ENCODE data around the gene PCBD1. TPM values are rescaled to one million over a fixed set of nuclear protein-coding genes. Genes with fewer than 3 reads are reported as not detected.

Gene PCBD1
- total RNA-seq, 1 donor from 2014 or later = 162 TPM

DNA sequence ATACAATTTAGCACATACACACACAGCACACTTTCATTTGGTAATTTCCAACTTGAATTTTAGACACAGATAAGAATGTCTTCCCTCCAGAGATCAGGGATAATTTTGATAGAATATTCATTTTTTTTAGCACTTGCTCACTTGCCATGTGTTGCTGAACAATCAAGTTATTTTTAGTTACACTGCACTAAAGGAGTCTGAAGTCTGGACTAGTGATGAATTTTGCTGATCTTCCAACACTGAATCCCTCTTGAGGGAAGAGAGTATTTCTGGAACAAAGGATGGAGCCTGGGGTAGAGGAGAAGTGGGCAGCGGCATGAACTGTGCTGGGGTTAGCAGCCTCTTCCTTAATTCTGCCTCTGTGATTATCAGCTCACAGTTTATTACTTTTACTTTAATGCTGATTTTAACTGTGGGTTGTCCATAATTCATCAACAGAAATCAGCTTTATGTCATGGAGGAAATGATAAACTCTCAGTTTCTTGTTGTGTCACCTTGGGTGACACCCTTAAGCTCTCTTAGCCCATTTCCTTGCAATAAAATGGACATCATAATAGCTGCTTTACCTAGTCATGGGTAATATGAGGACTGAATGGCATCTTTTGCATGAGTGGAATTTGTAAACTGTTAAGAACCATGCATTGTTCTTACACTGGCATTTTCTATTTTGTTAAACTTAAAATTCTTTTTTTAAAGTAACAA lies 40.6 kb downstream of the PCBD1 start:
- Mint-ChIP-seq H3K4me1 (ENCODE audit: low read depth) (peaks cover 53% of the 10 kb centered on the region), H3K27ac (no peak overlapping the region), H3K27me3 (no peaks in the 10 kb centered on the region), H3K9me3 (ENCODE audit: low read depth) (no peaks in the 10 kb centered on the region), H3K4me3 (ENCODE audit: low read depth) (no peak overlapping the region), H3K36me3 (ENCODE audit: insufficient read depth) (peaks cover 31% of the 10 kb centered on the region)
- no peak for DNase-seq (ENCODE audit: low spot score, unreplicated experiment)
- TF ChIP-seq, protein P1, sequence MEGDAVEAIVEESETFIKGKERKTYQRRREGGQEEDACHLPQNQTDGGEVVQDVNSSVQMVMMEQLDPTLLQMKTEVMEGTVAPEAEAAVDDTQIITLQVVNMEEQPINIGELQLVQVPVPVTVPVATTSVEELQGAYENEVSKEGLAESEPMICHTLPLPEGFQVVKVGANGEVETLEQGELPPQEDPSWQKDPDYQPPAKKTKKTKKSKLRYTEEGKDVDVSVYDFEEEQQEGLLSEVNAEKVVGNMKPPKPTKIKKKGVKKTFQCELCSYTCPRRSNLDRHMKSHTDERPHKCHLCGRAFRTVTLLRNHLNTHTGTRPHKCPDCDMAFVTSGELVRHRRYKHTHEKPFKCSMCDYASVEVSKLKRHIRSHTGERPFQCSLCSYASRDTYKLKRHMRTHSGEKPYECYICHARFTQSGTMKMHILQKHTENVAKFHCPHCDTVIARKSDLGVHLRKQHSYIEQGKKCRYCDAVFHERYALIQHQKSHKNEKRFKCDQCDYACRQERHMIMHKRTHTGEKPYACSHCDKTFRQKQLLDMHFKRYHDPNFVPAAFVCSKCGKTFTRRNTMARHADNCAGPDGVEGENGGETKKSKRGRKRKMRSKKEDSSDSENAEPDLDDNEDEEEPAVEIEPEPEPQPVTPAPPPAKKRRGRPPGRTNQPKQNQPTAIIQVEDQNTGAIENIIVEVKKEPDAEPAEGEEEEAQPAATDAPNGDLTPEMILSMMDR (IDR thresholded peaks at IDR 0.05; ENCODE audit: unreplicated experiment) = no peak

DNA sequence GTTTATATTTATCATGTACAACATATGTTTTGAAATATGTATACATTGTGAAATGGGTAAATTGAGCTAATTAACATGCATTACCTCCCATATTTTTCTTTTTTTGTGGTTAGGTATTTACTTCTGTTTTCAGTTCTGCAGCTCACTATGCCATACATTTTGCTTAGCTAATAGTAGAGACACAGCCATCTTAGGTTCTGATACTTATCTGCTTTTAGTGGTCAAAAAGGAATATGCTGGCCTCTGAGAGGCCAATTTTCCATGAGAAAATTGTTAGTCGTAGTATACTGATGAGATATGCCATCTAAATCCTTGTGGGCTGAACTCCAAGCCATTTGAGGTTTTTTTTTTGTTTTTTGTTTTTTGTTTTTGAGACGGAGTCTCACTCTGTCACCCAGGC lies 41.6 kb downstream of the PCBD1 start:
- Mint-ChIP-seq H3K36me3 (ENCODE audit: insufficient read depth) (peaks cover 39% of the 10 kb centered on the region), H3K9me3 (ENCODE audit: low read depth) (peaks cover 3% of the 10 kb centered on the region), H3K27ac (no peak overlapping the region), H3K4me1 (ENCODE audit: low read depth) (peaks cover 43% of the 10 kb centered on the region), H3K4me3 (ENCODE audit: low read depth) (no peak overlapping the region), H3K27me3 (no peaks in the 10 kb centered on the region)
- no peak for DNase-seq (ENCODE audit: low spot score, unreplicated experiment)
- TF ChIP-seq, protein P1 (IDR thresholded peaks at IDR 0.05; ENCODE audit: unreplicated experiment) = no peak

GRCh38 chr10:70845816-70846215 lies 42.5 kb downstream of the PCBD1 start:
- peaks cover 37% of the 10 kb centered on the region for H3K4me1 Mint-ChIP-seq (ENCODE audit: low read depth)
- no peaks in the 10 kb centered on the region for H3K27me3 Mint-ChIP-seq
- peak overlapping the region; percentile 84 for H3K27ac Mint-ChIP-seq
- TF ChIP-seq, protein P1 (IDR thresholded peaks at IDR 0.05; ENCODE audit: unreplicated experiment) = no peak
- peaks cover 3% of the 10 kb centered on the region for H3K9me3 Mint-ChIP-seq (ENCODE audit: low read depth)
- peaks cover 43% of the 10 kb centered on the region for H3K36me3 Mint-ChIP-seq (ENCODE audit: insufficient read depth)
- no peak overlapping the region for H3K4me3 Mint-ChIP-seq (ENCODE audit: low read depth)
- DNase-seq (ENCODE audit: low spot score, unreplicated experiment) = no peak

DNA sequence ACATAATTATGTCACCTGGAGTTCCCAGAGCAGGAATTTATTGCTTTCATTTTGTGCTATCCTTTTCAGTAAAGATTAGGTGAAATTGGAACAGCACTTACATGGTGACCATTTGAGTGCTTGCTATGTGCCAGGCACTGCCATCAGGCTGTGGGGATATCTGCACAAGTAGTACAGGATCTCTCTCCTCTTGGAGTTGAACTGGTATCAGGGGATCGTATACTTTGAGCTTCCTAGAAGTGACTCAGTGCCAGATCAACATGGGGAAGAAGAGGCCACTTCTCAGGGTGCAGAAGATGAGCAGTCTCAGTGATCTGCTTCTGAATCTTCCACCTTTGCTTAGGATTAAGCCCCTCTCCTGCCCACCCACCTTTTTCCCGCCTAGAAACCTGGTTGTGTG lies 43.1 kb downstream of the PCBD1 start:
- Mint-ChIP-seq H3K9me3 (ENCODE audit: low read depth) (peaks cover 3% of the 10 kb centered on the region), H3K4me1 (ENCODE audit: low read depth) (peaks cover 34% of the 10 kb centered on the region), H3K27ac (peak overlapping the region; percentile 84), H3K36me3 (ENCODE audit: insufficient read depth) (peaks cover 41% of the 10 kb centered on the region), H3K27me3 (no peaks in the 10 kb centered on the region), H3K4me3 (ENCODE audit: low read depth) (no peak overlapping the region)
- DNase-seq (ENCODE audit: low spot score, unreplicated experiment) = no peak
- TF ChIP-seq, protein P1 (IDR thresholded peaks at IDR 0.05; ENCODE audit: unreplicated experiment) = no peak

DNA sequence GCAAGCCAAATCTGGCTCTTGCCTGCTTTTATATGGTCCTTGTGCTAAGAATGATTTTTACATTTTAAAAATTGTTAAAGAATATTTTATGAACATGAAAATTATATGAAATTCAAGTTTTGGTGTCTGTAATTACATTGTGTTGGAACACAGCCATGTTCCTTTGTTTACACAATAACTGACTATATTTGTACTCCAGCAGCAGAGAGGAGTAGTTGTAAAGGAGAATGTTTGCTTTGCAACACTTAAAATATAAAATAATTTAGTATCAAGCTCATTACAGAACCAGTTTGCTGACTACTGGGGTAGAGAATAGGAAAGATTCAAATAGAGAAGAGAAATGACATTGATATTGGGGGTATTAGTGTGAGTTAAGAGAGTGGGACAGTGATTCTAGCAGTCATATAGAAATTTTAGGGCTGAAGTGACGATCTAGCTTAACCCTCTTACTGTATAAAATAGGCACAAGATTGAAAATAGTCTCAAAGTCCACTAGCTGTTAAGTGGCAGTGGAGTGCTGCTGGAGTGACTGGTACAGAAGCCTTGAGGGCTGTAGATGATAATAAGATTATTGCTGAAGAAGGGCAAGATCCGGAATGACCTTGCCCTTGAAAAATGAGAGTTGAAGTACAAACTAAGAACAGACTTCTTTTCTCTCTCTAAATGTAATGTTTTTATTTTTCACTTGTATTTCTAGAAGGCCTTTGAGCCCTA lies 44.4 kb downstream of the PCBD1 start:
- Mint-ChIP-seq H3K27me3 (no peaks in the 10 kb centered on the region), H3K4me3 (ENCODE audit: low read depth) (no peak overlapping the region), H3K27ac (no peak overlapping the region), H3K4me1 (ENCODE audit: low read depth) (peaks cover 34% of the 10 kb centered on the region), H3K36me3 (ENCODE audit: insufficient read depth) (peaks cover 31% of the 10 kb centered on the region), H3K9me3 (ENCODE audit: low read depth) (peaks cover 3% of the 10 kb centered on the region)
- DNase-seq (ENCODE audit: low spot score, unreplicated experiment) = no peak
- TF ChIP-seq, protein P1 (IDR thresholded peaks at IDR 0.05; ENCODE audit: unreplicated experiment) = no peak
